ENCODE data around the gene MAFG.

- TF ChIP-seq CTCF (conservative IDR thresholded peaks at IDR 0.05; ENCODE audit: low read depth, low read length) = no peak
- no peak for TF ChIP-seq EZH2phosphoT487 (IDR thresholded peaks at IDR 0.05; ENCODE audit: borderline replicate concordance, low read length)
- TF ChIP-seq EZH2 (IDR thresholded peaks at IDR 0.05; ENCODE audit: low read length, unreplicated experiment) = no peak
Measured at GRCh38 chr17:81885454-81885853, 42.1 kb downstream of the MAFG start.
